Vagina (tissue), 2 donors: Measurements from ENCODE around the gene BCL11A.

Experiments used
- CTCF ChIP-seq, 3 experiments: fragments of 450-650 bp in 2 of 3; fragments of 200-600 bp in 1 of 3; sonication (generic) in 1 of 3; IDR thresholded peaks; one replicate each; pipeline ENCODE4 v1.5.1; 2017 to 2019; ENCODE audit warnings: antibody characterized with exemption in 3 of 3, mild to moderate bottlenecking in 2 of 3, moderate library complexity in 2 of 3
- POLR2A ChIP-seq, 2 donors: fragments of 450-650 bp; IDR thresholded peaks; one replicate each; pipeline ENCODE4 v1.6.1; 2017; ENCODE audit warnings: antibody characterized with exemption in 2 of 2, mild to moderate bottlenecking in 2 of 2, moderate library complexity in 2 of 2
- POLR2AphosphoS5 ChIP-seq, 2 donors: sonication (generic); formaldehyde crosslinking; IDR thresholded peaks; one replicate each; pipeline ENCODE4 v1.9.0; 2017; ENCODE audit warnings: antibody characterized with exemption in 2 of 2, mild to moderate bottlenecking in 2 of 2, low read depth in 1 of 2; ENCODE audit not compliant: insufficient read depth in 1 of 2

- TF ChIP-seq CTCF (IDR thresholded peaks at IDR 0.05) (no peak), POLR2A (IDR thresholded peaks at IDR 0.05) (no peak), POLR2AphosphoS5 (IDR thresholded peaks at IDR 0.05; ENCODE audit: insufficient read depth in 1 of 2, low read depth in 1 of 2) (no peak)
Measured at GRCh38 chr2:60523963-60524362, 29.5 kb downstream of the BCL11A start.
